Spleen (tissue), 7 donors: Measurements from ENCODE around the gene FBXO7.

Experiments
- CTCF ChIP-seq, 11 experiments: fragments of 200-600 bp in 7 of 11; fragments of 450-650 bp in 4 of 11; sonication (generic) in 4 of 11; IDR thresholded peaks in 8 of 11; conservative IDR thresholded peaks in 3 of 11; 1 replicate in 7 of 11; 2 replicates in 4 of 11; pipeline versions ENCODE4 v1.4.0 to v1.8.0; 2016 to 2021; ENCODE audit warnings: antibody characterized with exemption in 11 of 11, inconsistent platforms in 4 of 11, mild to moderate bottlenecking in 1 of 11
- POLR2A ChIP-seq, 3 donors: fragments of 450-650 bp; IDR thresholded peaks; one replicate each; pipeline ENCODE4 v1.5.1; 2017; ENCODE audit warnings: antibody characterized with exemption in 3 of 3, mild to moderate bottlenecking in 1 of 3
- POLR2AphosphoS5 ChIP-seq, 3 donors: sonication (generic); formaldehyde crosslinking; IDR thresholded peaks; one replicate each; pipeline ENCODE4 v1.5.1; 2017; ENCODE audit warnings: antibody characterized with exemption in 3 of 3
- donor health status: DM: no; HTN: no; CAD: no; lungs with moderate emphysema.
- donor health status: DM: no; HTN: no; CAD: no.
- donor health status: DM: no; HTN: no; CAD: no.

- no peak for TF ChIP-seq CTCF (IDR thresholded peaks at IDR 0.05 in 8 of 11, conservative IDR thresholded peaks at IDR 0.05 in 3 of 11)
- TF ChIP-seq POLR2AphosphoS5 (IDR thresholded peaks at IDR 0.05): no peak
- TF ChIP-seq POLR2A (IDR thresholded peaks at IDR 0.05): no peak
Measured at GRCh38 chr22:32490279-32490678, 15.7 kb downstream of the FBXO7 start.
